OCI-LY7 (cell line): ENCODE measurements around the gene MALRD1.

ENCODE experiments used
- EZH2phosphoT487 ChIP-seq: fragments of 200-600 bp; sonication (generic); IDR thresholded peaks from 2 replicates; pipeline ENCODE4 v1.6.1; 2018; ENCODE audit warnings: low read depth, borderline replicate concordance, mild to moderate bottlenecking, mixed run types, antibody characterized with exemption, low read length, moderate library complexity, mixed read lengths
- TF ChIP-seq, protein P1 (sequence below): fragments of 200-600 bp; sonication (generic); conservative IDR thresholded peaks from 2 replicates; pipeline ENCODE4 v1.5.1; 2014; ENCODE audit warnings: mild to moderate bottlenecking, antibody characterized with exemption, low read length, moderate library complexity, mixed read lengths

GRCh38 chr10:19556666-19557065 lies 508.1 kb downstream of the MALRD1 start:
- TF ChIP-seq, protein P1, sequence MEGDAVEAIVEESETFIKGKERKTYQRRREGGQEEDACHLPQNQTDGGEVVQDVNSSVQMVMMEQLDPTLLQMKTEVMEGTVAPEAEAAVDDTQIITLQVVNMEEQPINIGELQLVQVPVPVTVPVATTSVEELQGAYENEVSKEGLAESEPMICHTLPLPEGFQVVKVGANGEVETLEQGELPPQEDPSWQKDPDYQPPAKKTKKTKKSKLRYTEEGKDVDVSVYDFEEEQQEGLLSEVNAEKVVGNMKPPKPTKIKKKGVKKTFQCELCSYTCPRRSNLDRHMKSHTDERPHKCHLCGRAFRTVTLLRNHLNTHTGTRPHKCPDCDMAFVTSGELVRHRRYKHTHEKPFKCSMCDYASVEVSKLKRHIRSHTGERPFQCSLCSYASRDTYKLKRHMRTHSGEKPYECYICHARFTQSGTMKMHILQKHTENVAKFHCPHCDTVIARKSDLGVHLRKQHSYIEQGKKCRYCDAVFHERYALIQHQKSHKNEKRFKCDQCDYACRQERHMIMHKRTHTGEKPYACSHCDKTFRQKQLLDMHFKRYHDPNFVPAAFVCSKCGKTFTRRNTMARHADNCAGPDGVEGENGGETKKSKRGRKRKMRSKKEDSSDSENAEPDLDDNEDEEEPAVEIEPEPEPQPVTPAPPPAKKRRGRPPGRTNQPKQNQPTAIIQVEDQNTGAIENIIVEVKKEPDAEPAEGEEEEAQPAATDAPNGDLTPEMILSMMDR = no peak
- no peak for TF ChIP-seq EZH2phosphoT487
